GM12878 (cell line): ENCODE data around the gene CD164L2.

Source experiments
- BCL11A ChIP-seq: IDR thresholded peaks from 2 replicates; pipeline ENCODE4 v1.6.1; 2011; ENCODE audit warnings: low read depth, low read length
- CREM ChIP-seq: IDR thresholded peaks from 2 replicates; pipeline ENCODE4 v1.6.1; 2014; ENCODE audit warnings: antibody characterized with exemption, low read depth
- EP300 ChIP-seq, 2 experiments: fragments of 150-350 bp in 1 of 2; IDR thresholded peaks; 2 replicates each; pipeline ENCODE4 v1.6.1; 2011 to 2012; ENCODE audit warnings: low read depth in 2 of 2, low read length in 2 of 2, borderline replicate concordance in 1 of 2, improper control_type of control experiment in 1 of 2, inconsistent platforms in 1 of 2; ENCODE audit not compliant: control insufficient read depth in 1 of 2
- ETV6 ChIP-seq, 2 experiments: fragments of 450-650 bp in 1 of 2; IDR thresholded peaks in 1 of 2; conservative IDR thresholded peaks in 1 of 2; 2 replicates each; pipeline ENCODE4 v1.6.1; 2014; ENCODE audit warnings: antibody characterized with exemption in 1 of 2, borderline replicate concordance in 1 of 2, low read depth in 1 of 2, mild to moderate bottlenecking in 1 of 2, moderate library complexity in 1 of 2
- GABPA ChIP-seq: IDR thresholded peaks from 2 replicates; pipeline ENCODE4 v1.6.1; 2014; ENCODE audit warnings: antibody characterized with exemption, low read depth, mild to moderate bottlenecking, inconsistent platforms
- NR2F1 ChIP-seq: fragments of 450-650 bp; conservative IDR thresholded peaks from 2 replicates; pipeline ENCODE4 v1.6.1; 2017; ENCODE audit warnings: mild to moderate bottlenecking
- SP1 ChIP-seq: IDR thresholded peaks from one replicate; pipeline ENCODE4 v1.6.1; 2011; ENCODE audit warnings: low read depth, low read length
- USF2 ChIP-seq: IDR thresholded peaks from 2 replicates; pipeline ENCODE4 v1.6.1; 2011; ENCODE audit warnings: low read depth, low read length, improper control_type of control experiment, borderline replicate concordance
- YY1 ChIP-seq: IDR thresholded peaks from 2 replicates; pipeline ENCODE4 v1.6.1; 2011; ENCODE audit warnings: low read depth, mild to moderate bottlenecking, low read length
- ZBTB40 ChIP-seq: fragments of 450-650 bp; IDR thresholded peaks from 2 replicates; pipeline ENCODE4 v1.6.1; 2016; ENCODE audit warnings: mild to moderate bottlenecking, moderate library complexity, borderline replicate concordance
- ZSCAN29 ChIP-seq: fragments of 450-650 bp; IDR thresholded peaks from 2 replicates; pipeline ENCODE4 v1.6.1; 2017; ENCODE audit warnings: mild to moderate bottlenecking, moderate library complexity
- TF ChIP-seq, protein P1 (sequence below), 3 experiments: IDR thresholded peaks in 2 of 3; conservative IDR thresholded peaks in 1 of 3; 2 replicates each; pipeline ENCODE4 v1.5.1; 2011; ENCODE audit warnings: low read depth in 3 of 3, low read length in 3 of 3, mild to moderate bottlenecking in 3 of 3, control low read depth in 2 of 3, moderate library complexity in 2 of 3, inconsistent platforms in 1 of 3, mixed read lengths in 1 of 3; ENCODE audit not compliant: control insufficient read depth in 2 of 3, insufficient read depth in 1 of 3; ENCODE audit errors: extremely low read depth in 1 of 3
- TF ChIP-seq, protein P2 (sequence below): fragments of 450-650 bp; formaldehyde crosslinking; IDR thresholded peaks from 2 replicates; pipeline ENCODE4 v1.4.0; 2022; ENCODE audit warnings: mild to moderate bottlenecking, moderate library complexity

DNA sequence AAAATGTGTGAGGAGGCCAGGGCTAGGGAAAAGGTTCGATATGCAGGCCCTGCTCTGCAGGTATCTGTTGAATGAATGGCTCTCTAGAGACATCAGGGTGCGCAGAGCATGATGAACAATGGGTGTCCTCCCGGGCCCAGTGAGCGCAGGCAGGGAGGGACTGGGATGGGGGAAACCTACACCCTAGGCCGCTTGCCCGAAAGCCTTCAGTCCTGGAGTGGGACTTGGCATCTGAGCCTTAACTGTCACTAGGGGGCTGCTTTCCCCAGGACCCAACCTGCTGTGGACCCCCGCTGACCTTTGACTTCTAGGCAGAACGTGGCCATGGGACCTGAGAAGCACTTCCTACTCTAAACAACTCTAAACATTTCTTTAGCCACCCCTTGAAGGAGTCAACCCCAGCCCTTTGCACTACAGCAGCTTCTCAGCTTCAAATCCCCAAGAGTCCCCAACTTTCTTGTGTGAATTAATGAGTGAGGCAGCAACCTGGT, 15.9 kb downstream of the CD164L2 start:
- peak; percentile 50 for TF ChIP-seq NR2F1
- TF ChIP-seq CREM, result no peak
- no peak for TF ChIP-seq BCL11A
- TF ChIP-seq ZSCAN29, result no peak
- no peak for TF ChIP-seq ETV6 (conservative IDR thresholded peaks at IDR 0.05 in 1 of 2, IDR thresholded peaks at IDR 0.05 in 1 of 2; ENCODE audit: borderline replicate concordance in 1 of 2, low read depth in 1 of 2)
- TF ChIP-seq USF2, result no peak
- TF ChIP-seq GABPA, result no peak
- no peak for TF ChIP-seq ZBTB40
- no peak for TF ChIP-seq EP300 (IDR thresholded peaks at IDR 0.05; ENCODE audit: borderline replicate concordance in 1 of 2, control insufficient read depth in 1 of 2, low read depth in 2 of 2, low read length in 2 of 2)
- no peak for TF ChIP-seq YY1
- TF ChIP-seq, protein P1, sequence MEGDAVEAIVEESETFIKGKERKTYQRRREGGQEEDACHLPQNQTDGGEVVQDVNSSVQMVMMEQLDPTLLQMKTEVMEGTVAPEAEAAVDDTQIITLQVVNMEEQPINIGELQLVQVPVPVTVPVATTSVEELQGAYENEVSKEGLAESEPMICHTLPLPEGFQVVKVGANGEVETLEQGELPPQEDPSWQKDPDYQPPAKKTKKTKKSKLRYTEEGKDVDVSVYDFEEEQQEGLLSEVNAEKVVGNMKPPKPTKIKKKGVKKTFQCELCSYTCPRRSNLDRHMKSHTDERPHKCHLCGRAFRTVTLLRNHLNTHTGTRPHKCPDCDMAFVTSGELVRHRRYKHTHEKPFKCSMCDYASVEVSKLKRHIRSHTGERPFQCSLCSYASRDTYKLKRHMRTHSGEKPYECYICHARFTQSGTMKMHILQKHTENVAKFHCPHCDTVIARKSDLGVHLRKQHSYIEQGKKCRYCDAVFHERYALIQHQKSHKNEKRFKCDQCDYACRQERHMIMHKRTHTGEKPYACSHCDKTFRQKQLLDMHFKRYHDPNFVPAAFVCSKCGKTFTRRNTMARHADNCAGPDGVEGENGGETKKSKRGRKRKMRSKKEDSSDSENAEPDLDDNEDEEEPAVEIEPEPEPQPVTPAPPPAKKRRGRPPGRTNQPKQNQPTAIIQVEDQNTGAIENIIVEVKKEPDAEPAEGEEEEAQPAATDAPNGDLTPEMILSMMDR (IDR thresholded peaks at IDR 0.05 in 2 of 3, conservative IDR thresholded peaks at IDR 0.05 in 1 of 3; ENCODE audit: control insufficient read depth in 2 of 3, extremely low read depth in 1 of 3, insufficient read depth in 1 of 3, low read depth in 3 of 3, low read length in 3 of 3), result no peak
- TF ChIP-seq, protein P2, sequence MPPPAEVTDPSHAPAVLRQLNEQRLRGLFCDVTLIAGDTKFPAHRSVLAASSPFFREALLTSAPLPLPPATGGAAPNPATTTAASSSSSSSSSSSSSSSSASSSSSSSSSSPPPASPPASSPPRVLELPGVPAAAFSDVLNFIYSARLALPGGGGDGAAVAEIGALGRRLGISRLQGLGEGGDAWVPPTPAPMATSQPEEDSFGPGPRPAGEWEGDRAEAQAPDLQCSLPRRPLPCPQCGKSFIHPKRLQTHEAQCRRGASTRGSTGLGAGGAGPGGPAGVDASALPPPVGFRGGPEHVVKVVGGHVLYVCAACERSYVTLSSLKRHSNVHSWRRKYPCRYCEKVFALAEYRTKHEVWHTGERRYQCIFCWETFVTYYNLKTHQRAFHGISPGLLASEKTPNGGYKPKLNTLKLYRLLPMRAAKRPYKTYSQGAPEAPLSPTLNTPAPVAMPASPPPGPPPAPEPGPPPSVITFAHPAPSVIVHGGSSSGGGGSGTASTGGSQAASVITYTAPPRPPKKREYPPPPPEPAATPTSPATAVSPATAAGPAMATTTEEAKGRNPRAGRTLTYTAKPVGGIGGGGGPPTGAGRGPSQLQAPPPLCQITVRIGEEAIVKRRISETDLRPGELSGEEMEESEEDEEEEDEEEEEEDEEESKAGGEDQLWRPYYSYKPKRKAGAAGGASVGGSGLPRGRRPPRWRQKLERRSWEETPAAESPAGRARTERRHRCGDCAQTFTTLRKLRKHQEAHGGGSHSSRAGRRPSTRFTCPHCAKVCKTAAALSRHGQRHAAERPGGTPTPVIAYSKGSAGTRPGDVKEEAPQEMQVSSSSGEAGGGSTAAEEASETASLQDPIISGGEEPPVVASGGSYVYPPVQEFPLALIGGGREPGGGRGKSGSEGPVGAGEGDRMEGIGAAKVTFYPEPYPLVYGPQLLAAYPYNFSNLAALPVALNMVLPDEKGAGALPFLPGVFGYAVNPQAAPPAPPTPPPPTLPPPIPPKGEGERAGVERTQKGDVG (CRISPR knock-in tag), result no peak
- no peak for TF ChIP-seq SP1
